ENCODE results near the gene RFX8.

RFX8 gene

DNA sequence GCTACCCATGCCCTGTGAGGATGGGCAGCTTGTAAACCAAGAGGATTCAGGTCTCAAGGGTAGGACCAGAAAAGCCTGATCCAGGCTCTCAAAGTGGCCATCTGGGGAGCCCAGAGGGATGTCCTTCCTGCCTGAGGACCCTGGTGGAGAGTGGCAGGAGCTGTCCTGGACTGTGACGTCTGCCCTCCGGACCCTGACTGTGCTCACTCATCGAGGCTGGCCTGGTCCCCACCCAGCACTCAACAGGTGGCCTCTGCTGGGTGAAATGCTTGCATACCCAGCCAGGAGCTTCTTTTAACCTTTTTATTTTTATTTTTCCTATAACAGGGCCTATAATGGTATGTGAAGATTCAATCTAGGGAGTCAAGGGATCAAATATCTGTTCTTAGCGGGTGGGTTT, 112.1 kb downstream of the RFX8 start:
- Histone ChIP-seq H3K27ac (ENCODE audit: low read length) (no peak overlapping the region), H3K79me2 (ENCODE audit: insufficient read depth, low read length) (no peaks in the 10 kb centered on the region), H2AFZ (ENCODE audit: low read depth, low read length) (no peak overlapping the region), H3K4me3 (ENCODE audit: low read depth in 1 of 2, low read length in 2 of 2) (no peak overlapping the region), H3K4me2 (ENCODE audit: insufficient read depth, low read length) (no peak overlapping the region), H3K36me3 (ENCODE audit: insufficient read depth, low read length) (no peaks in the 10 kb centered on the region), H4K20me1 (ENCODE audit: insufficient read depth, low read length) (no peaks in the 10 kb centered on the region), H3K9ac (ENCODE audit: low read depth, low read length) (no peak overlapping the region), H3K9me3 (ENCODE audit: insufficient read depth, low read length, severe bottlenecking) (no peaks in the 10 kb centered on the region), H3K27me3 (ENCODE audit: insufficient read depth, low read length, poor library complexity) (peaks cover 3% of the 10 kb centered on the region), H3K4me1 (ENCODE audit: insufficient read depth, low read length) (no peaks in the 10 kb centered on the region)
- no peak for DNase-seq
- no peak for TF ChIP-seq EZH2 (IDR thresholded peaks at IDR 0.05; ENCODE audit: borderline replicate concordance, low read depth, low read length, severe bottlenecking)
- TF ChIP-seq, protein P1, sequence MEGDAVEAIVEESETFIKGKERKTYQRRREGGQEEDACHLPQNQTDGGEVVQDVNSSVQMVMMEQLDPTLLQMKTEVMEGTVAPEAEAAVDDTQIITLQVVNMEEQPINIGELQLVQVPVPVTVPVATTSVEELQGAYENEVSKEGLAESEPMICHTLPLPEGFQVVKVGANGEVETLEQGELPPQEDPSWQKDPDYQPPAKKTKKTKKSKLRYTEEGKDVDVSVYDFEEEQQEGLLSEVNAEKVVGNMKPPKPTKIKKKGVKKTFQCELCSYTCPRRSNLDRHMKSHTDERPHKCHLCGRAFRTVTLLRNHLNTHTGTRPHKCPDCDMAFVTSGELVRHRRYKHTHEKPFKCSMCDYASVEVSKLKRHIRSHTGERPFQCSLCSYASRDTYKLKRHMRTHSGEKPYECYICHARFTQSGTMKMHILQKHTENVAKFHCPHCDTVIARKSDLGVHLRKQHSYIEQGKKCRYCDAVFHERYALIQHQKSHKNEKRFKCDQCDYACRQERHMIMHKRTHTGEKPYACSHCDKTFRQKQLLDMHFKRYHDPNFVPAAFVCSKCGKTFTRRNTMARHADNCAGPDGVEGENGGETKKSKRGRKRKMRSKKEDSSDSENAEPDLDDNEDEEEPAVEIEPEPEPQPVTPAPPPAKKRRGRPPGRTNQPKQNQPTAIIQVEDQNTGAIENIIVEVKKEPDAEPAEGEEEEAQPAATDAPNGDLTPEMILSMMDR (IDR thresholded peaks at IDR 0.05; ENCODE audit: borderline replicate concordance, extremely low read depth, low read length, poor library complexity, severe bottlenecking): no peak
- ATAC-seq (ENCODE audit: insufficient read depth, low read depth): no peak

DNA sequence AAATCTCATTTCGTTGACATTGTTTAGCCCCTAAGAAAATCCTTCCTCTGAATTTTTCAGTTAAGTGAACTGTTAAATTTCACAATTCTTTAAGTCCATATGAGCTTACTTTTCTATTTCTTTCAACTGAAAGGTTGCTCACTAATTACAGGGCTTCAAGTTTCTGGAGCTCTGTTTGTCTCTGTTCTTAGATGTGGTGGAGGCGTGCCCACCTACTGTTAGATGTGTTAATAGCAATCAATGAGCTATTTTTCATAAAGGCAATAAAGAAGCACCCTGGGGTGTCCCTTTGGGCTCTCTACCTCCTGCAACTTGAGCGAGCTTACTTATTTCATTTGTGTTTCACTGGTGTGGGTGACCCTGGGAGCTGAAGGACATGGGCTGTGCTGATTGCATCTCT, 112.6 kb downstream of the RFX8 start:
- H3K27ac ChIP-seq (ENCODE audit: low read length): no peak overlapping the region

DNA sequence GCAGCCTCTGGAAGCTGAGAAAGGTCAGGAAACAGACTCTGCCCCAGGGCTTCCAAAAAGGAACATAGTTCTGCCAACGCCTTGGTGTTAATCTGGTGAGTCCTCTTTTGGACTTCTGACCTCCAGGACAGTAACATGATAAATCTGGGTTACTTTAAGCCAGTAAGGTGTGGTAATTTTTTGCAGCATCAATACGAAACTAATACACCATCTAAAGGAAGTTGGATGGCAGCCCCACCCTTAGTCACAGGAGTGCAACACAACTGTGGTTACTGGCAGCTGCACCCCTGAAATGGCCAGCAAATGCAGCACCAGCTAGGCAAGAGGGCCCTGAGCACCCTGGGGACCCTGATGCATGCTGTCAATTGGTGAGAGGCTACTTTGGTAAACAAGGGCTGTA, 113.4 kb downstream of the RFX8 start:
- no peak overlapping the region for H3K4me3 ChIP-seq (ENCODE audit: low read depth in 1 of 2, low read length in 2 of 2)
- no peak overlapping the region for H3K4me2 ChIP-seq (ENCODE audit: insufficient read depth, low read length)
- H3K4me1 ChIP-seq (ENCODE audit: insufficient read depth, low read length): no peaks in the 10 kb centered on the region
- no peaks in the 10 kb centered on the region for H3K79me2 ChIP-seq (ENCODE audit: insufficient read depth, low read length)
- no peak for TF ChIP-seq EZH2 (IDR thresholded peaks at IDR 0.05; ENCODE audit: borderline replicate concordance, low read depth, low read length, severe bottlenecking)
- TF ChIP-seq, protein P1 (IDR thresholded peaks at IDR 0.05; ENCODE audit: borderline replicate concordance, extremely low read depth, low read length, poor library complexity, severe bottlenecking): no peak
- H3K9me3 ChIP-seq (ENCODE audit: insufficient read depth, low read length, severe bottlenecking): no peaks in the 10 kb centered on the region
- no peaks in the 10 kb centered on the region for H3K36me3 ChIP-seq (ENCODE audit: insufficient read depth, low read length)
- DNase-seq (no peak), ATAC-seq (ENCODE audit: insufficient read depth, low read depth) (no peak)
- no peak overlapping the region for H2AFZ ChIP-seq (ENCODE audit: low read depth, low read length)
- no peak overlapping the region for H3K9ac ChIP-seq (ENCODE audit: low read depth, low read length)
- no peaks in the 10 kb centered on the region for H4K20me1 ChIP-seq (ENCODE audit: insufficient read depth, low read length)
- no peak overlapping the region for H3K27ac ChIP-seq (ENCODE audit: low read length)
- H3K27me3 ChIP-seq (ENCODE audit: insufficient read depth, low read length, poor library complexity): peaks cover 3% of the 10 kb centered on the region

More for the DNA sequence above, 112.6 kb downstream of the RFX8 start:
- H3K79me2 ChIP-seq (ENCODE audit: insufficient read depth, low read length): no peaks in the 10 kb centered on the region
- H3K4me2 ChIP-seq (ENCODE audit: insufficient read depth, low read length): no peak overlapping the region
- no peaks in the 10 kb centered on the region for H3K36me3 ChIP-seq (ENCODE audit: insufficient read depth, low read length)
- ATAC-seq (ENCODE audit: insufficient read depth, low read depth): no peak
- TF ChIP-seq, protein P1 (IDR thresholded peaks at IDR 0.05; ENCODE audit: borderline replicate concordance, extremely low read depth, low read length, poor library complexity, severe bottlenecking): no peak
- no peak for TF ChIP-seq EZH2 (IDR thresholded peaks at IDR 0.05; ENCODE audit: borderline replicate concordance, low read depth, low read length, severe bottlenecking)
- no peaks in the 10 kb centered on the region for H3K4me1 ChIP-seq (ENCODE audit: insufficient read depth, low read length)
- no peaks in the 10 kb centered on the region for H4K20me1 ChIP-seq (ENCODE audit: insufficient read depth, low read length)
- no peaks in the 10 kb centered on the region for H3K9me3 ChIP-seq (ENCODE audit: insufficient read depth, low read length, severe bottlenecking)
- no peak for DNase-seq
- peaks cover 3% of the 10 kb centered on the region for H3K27me3 ChIP-seq (ENCODE audit: insufficient read depth, low read length, poor library complexity)
- H3K4me3 ChIP-seq (ENCODE audit: low read depth in 1 of 2, low read length in 2 of 2): no peak overlapping the region
- no peak overlapping the region for H2AFZ ChIP-seq (ENCODE audit: low read depth, low read length)
- no peak overlapping the region for H3K9ac ChIP-seq (ENCODE audit: low read depth, low read length)

DNA sequence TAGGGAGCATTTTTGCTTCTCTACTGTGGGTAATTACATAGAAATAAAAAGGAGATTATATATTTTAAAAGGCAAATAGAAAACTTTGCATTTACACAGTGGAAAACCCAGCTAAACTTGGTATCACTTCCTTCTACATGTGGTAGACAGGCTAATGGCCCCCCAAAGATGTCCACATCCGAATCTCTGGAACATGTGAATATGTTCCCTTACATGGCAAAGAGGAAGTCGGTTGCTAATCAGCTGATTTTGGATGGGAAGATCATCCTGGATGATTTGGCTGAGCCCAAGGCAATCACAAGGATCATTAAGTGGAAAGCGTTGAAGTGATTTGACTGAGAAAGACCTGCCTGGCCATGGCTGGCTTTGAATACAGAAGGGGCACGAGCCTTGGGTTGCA, 113.8 kb downstream of the RFX8 start:
- Histone ChIP-seq H3K79me2 (ENCODE audit: insufficient read depth, low read length) (no peaks in the 10 kb centered on the region), H3K4me3 (ENCODE audit: low read depth in 1 of 2, low read length in 2 of 2) (no peak overlapping the region), H3K27ac (ENCODE audit: low read length) (no peak overlapping the region), H2AFZ (ENCODE audit: low read depth, low read length) (no peak overlapping the region), H3K4me2 (ENCODE audit: insufficient read depth, low read length) (no peak overlapping the region), H3K9ac (ENCODE audit: low read depth, low read length) (no peak overlapping the region), H3K9me3 (ENCODE audit: insufficient read depth, low read length, severe bottlenecking) (no peaks in the 10 kb centered on the region), H3K27me3 (ENCODE audit: insufficient read depth, low read length, poor library complexity) (peaks cover 3% of the 10 kb centered on the region), H3K4me1 (ENCODE audit: insufficient read depth, low read length) (no peaks in the 10 kb centered on the region), H4K20me1 (ENCODE audit: insufficient read depth, low read length) (no peaks in the 10 kb centered on the region), H3K36me3 (ENCODE audit: insufficient read depth, low read length) (no peaks in the 10 kb centered on the region)
- ATAC-seq (ENCODE audit: insufficient read depth, low read depth) (no peak), DNase-seq (no peak)
- TF ChIP-seq EZH2 (IDR thresholded peaks at IDR 0.05; ENCODE audit: borderline replicate concordance, low read depth, low read length, severe bottlenecking): no peak
- TF ChIP-seq, protein P1 (IDR thresholded peaks at IDR 0.05; ENCODE audit: borderline replicate concordance, extremely low read depth, low read length, poor library complexity, severe bottlenecking): no peak

Measured in DND-41 (cell line).